Posterior cingulate gyrus (tissue), 11 donors: Measurements from ENCODE around the gene ANKRD44.
A peak's percentile ranks its signal among the peaks of the same experiment; 100 is the strongest.
"Not testable (repeated sequence)": the region's sequence is repeated elsewhere in the genome, so short reads cannot be mapped to it uniquely, and the experiment has no call there.

Experiments
- DNase-seq, 10 donors: peaks; one replicate each; pipeline versions ENCODE4 v3.0.0 to v3.0.0-alpha.2; 2020 to 2021; ENCODE audit warnings: mixed read lengths in 3 of 10
- intact Hi-C: fragments of 100-400 bp; cut with DNase I; formaldehyde crosslinking; loops from one replicate; pipeline ENCODE4 v1.15.1; 2023

ANKRD44 gene

DNA sequence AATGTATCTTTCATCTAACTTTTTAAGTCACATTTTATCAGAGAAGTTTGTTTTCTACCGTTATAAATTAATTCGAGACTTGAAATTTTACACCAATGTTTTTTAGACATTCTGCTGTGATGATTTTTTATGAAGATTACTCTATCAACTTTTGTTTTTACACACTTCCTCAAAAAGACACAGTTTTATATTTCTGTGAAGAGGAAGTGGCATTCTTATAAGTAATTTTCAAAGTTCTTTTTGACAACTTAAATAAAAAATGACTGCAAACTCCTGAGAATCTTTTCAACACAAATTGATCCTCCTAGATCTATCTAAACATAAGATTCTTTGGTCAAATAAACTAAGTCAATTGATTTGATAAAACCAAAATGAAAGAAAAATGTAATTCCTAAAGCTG lies 13.7 kb downstream of the ANKRD44 start:
- DNase-seq: no peak
- intact Hi-C loops: no loop called here

- DNase-seq: no peak
- intact Hi-C loops: no loop called here
These were observed 16.3 kb downstream of the ANKRD44 start for GRCh38 chr2:197294260-197294659.

DNA sequence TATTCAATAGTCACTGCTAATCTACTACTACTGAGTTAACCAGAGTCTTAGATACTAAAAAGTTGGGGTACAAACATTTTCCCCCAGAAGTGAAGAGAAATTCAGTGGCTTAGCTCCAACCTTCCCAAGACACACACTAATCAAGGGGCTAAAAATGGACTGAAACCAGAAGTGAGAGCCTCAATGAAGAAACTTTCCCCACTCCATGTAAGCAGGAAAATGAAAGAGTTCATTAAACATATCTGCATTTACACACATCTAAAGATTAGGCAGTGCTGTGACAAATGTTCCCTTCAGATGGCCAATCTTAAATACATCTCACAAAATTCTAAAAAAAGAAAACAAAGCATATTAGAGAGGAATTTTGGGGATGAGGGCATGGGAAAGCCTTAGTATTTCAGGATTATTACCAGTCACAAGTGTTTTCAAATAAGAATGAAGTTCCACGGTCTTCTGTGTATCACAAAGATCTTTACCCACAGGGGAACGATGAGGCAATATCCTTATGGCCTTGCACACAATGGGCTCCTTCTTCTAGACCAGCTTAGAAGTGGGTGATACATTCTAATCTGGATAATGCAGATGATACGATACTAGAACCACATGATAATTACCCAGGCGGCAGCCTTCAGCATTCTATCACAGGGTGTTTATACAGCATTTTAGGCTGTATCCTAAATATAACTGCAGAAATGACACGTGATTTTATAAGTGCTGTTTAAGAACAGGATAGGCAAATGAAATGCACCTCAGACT lies 17.1 kb downstream of the ANKRD44 start:
- intact Hi-C loops: no loop called here
- no peak for DNase-seq

- no peak for DNase-seq
- intact Hi-C loops: no loop called here
These were observed 18.0 kb downstream of the ANKRD44 start for GRCh38 chr2:197292619-197293018.

GRCh38 chr2:197287596-197287932 lies 23.0 kb downstream of the ANKRD44 start:
- DNase-seq, intact Hi-C loops: not testable (repeated sequence)

DNA sequence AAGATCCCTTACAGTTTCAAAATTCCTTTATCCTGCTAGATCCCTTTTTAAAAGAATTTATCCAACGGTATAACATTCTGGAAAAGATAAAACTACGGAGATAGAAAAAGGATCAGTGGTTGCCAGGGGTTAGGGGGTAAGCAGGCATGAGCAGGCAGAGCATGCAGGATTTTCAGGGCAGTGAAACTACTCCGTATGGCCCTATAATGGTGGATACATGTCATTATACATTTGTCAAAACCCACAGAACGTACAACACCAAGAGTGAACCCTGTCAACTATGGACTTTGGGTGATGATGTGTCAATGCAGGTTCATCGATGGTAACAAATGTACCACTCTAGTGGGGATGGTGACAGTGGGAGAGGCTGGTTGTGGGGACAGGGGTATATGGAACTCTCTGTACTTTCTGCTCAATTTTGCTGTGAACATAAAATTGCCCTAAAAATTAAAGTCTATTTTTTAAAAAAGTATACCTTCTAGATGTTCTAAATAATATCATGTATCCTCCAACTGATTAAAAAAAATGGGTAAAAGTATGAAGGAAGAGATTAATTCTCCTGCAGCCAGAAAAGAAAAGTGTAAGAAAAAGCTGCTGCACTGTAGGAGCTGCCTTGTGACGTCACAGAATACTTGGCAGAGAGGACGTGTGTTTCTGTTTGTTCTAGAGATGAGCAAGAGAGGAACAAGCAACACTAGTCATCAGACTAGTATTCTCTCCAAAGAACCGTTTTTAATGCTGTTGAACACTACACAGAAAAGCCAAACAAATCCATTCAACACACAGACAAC lies 23.6 kb downstream of the ANKRD44 start:
- intact Hi-C loops: no loop called here
- peak in 1 of 10 donors; percentile 37 for DNase-seq

GRCh38 chr2:197285361-197285760 lies 25.2 kb downstream of the ANKRD44 start:
- no peak for DNase-seq
- intact Hi-C loops: no loop called here

DNA sequence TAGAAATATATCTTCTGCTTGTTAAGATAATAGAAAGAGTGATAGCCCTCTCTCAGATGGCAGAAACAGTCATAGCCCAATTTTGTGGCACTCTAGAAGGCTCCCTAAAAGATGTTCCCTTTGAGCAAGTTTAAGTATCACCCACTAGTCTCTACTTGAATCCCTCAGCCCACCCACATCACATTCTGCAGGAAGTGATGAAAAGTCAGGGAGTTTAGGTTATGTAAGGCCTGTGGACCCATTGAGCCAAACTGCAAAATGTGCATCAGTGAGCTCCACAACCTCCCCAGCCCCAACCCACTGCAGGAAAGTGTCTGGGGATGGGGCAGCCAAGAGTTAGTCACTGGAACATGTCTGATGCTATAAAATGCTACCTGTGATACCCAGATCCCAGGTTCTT lies 25.6 kb downstream of the ANKRD44 start:
- intact Hi-C loops: no loop called here
- no peak for DNase-seq

- intact Hi-C loops: no loop called here
- no peak for DNase-seq
These were observed 29.2 kb downstream of the ANKRD44 start for GRCh38 chr2:197281421-197281820.

- DNase-seq: no peak
- intact Hi-C loops: no loop called here
These were observed 30.4 kb downstream of the ANKRD44 start for GRCh38 chr2:197280015-197280702.

- DNase-seq: no peak
- intact Hi-C loops: no loop called here
These were observed 31.5 kb downstream of the ANKRD44 start for GRCh38 chr2:197278799-197279763.

DNA sequence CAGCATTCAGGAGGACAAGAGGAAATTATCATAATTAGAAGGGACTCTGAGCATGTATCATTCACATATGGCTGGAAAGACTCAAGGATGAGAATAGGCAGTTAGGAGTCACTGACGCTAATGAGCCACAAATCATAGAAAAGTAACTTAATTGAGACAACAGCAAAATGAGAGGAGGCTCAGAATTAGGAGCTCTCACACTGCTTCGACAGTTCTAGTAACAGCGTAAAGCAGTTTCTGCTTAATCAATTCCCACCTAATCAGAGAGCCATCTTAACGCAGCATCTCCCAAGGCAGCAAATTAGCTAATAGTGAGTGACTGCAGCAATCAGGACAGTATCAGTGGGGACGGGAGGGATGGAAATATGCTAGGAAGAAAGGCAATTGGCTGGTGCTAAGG lies 32.8 kb downstream of the ANKRD44 start:
- DNase-seq: no peak
- intact Hi-C loops: no loop called here

- DNase-seq: no peak
- intact Hi-C loops: no loop called here
These were observed 34.4 kb downstream of the ANKRD44 start for GRCh38 chr2:197276156-197276555.

- no peak for DNase-seq
- intact Hi-C loops: no loop called here
These were observed 35.6 kb downstream of the ANKRD44 start for GRCh38 chr2:197274937-197275336.

- intact Hi-C loops: no loop called here
- DNase-seq: no peak
These were observed 36.2 kb downstream of the ANKRD44 start for GRCh38 chr2:197274349-197274748.

DNA sequence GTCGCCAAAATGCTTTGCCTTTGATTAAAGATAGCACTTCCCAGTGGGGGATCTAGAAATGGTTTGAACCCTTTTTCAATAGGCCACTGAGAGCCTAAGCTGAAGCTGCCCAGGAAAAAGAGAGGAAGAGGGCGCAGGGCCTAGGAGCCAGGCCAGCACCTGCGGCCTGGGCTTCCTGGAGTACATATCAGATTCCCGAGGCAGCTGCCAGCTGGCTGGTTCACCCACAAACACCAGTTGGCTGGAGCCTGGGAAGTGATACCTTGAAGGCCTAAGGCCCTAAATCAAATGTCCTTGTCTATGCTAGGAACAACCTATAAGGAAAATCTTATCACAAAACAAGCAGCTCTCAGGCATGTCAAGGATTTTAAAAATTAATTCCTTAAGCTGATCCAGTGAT lies 37.1 kb downstream of the ANKRD44 start:
- intact Hi-C loops: no loop called here
- DNase-seq: peak in 1 of 10 donors; percentile 80

- intact Hi-C loops: no loop called here
- DNase-seq: peak in 1 of 10 donors; percentile 63
These were observed 40.0 kb downstream of the ANKRD44 start for GRCh38 chr2:197270601-197271000.

- intact Hi-C loops: no loop called here
- DNase-seq: no peak
These were observed 40.8 kb downstream of the ANKRD44 start for GRCh38 chr2:197269815-197270214.

GRCh38 chr2:197268786-197269584 lies 41.6 kb downstream of the ANKRD44 start:
- DNase-seq: no peak
- intact Hi-C loops: no loop called here

- no peak for DNase-seq
- intact Hi-C loops: no loop called here
These were observed 44.1 kb downstream of the ANKRD44 start for GRCh38 chr2:197266477-197266876.
